ENCODE data around the gene TNFSF15.
"Not testable (repeated sequence)": the region's sequence is repeated elsewhere in the genome, so short reads cannot be mapped to it uniquely, and the experiment has no call there.

Gene TNFSF15

GRCh38 chr9:114745879-114746550 lies 59.8 kb downstream of the TNFSF15 start:
- no peak for DNase-seq

- DNase-seq, result no peak
Measured at GRCh38 chr9:114745108-114745848, 60.6 kb downstream of the TNFSF15 start.

GRCh38 chr9:114743446-114743845 lies 62.4 kb downstream of the TNFSF15 start:
- DNase-seq, result no peak

- no peak for DNase-seq
Measured at GRCh38 chr9:114742947-114743346, 62.9 kb downstream of the TNFSF15 start.

GRCh38 chr9:114741521-114741920 lies 64.3 kb downstream of the TNFSF15 start:
- not testable (repeated sequence) for DNase-seq

GRCh38 chr9:114738581-114739316 lies 67.1 kb downstream of the TNFSF15 start:
- peak; percentile 62 for DNase-seq

- DNase-seq, result no peak
Measured at GRCh38 chr9:114737847-114738246, 68.0 kb downstream of the TNFSF15 start.

GRCh38 chr9:114737118-114737517 lies 68.7 kb downstream of the TNFSF15 start:
- no peak for DNase-seq

- DNase-seq, result no peak
Measured at GRCh38 chr9:114735704-114736103, 70.1 kb downstream of the TNFSF15 start.

GRCh38 chr9:114735139-114735538 lies 70.7 kb downstream of the TNFSF15 start:
- not testable (repeated sequence) for DNase-seq

All from stimulated activated CD4-positive, alpha-beta T cell treated with anti-CD3 and anti-CD28 coated beads, Interleukin-4, amount 100 ng/mL, for 1 hour (primary cell).